Right lobe of liver (tissue), 4 donors: ENCODE results near the gene PFN3.

Experiments
- POLR2A ChIP-seq: fragments of 450-650 bp; IDR thresholded peaks from one replicate; pipeline ENCODE4 v1.6.1; 2017; ENCODE audit warnings: antibody characterized with exemption, mild to moderate bottlenecking
- TF ChIP-seq, protein P1 (sequence below), 4 donors: fragments of 200-600 bp in 3 of 4; fragments of 450-650 bp in 1 of 4; IDR thresholded peaks; one replicate each; pipeline versions ENCODE4 v1.5.1 to v1.8.0; 2016 to 2022; ENCODE audit warnings: antibody characterized with exemption in 4 of 4, mild to moderate bottlenecking in 2 of 4
- donor health status: DM: no; HTN: no; CAD: no.
- donor health status: DM: no; HTN: no; CAD: no.
- donor health status: DM: no; HTN: yes; CAD: no.

DNA sequence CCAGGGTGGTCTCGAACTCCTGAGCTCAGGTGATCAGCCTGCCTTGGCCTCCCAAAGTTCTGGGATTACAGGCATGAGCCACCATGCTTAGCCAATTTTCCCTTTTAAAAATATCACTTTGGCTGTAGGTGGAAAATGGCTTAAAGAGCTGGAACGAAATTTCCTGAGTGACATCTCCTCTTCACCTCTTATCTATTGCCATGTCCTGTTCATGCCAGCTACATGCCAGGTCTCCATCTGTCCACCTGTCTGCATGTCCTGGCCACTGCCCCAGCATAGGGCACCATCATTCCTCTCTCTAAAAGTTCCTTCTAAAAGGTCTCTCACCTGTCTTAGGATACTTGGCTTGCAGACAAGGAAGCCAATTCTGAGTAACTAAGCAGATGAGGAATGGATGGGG, 23.2 kb upstream of the PFN3 start:
- TF ChIP-seq, protein P1, sequence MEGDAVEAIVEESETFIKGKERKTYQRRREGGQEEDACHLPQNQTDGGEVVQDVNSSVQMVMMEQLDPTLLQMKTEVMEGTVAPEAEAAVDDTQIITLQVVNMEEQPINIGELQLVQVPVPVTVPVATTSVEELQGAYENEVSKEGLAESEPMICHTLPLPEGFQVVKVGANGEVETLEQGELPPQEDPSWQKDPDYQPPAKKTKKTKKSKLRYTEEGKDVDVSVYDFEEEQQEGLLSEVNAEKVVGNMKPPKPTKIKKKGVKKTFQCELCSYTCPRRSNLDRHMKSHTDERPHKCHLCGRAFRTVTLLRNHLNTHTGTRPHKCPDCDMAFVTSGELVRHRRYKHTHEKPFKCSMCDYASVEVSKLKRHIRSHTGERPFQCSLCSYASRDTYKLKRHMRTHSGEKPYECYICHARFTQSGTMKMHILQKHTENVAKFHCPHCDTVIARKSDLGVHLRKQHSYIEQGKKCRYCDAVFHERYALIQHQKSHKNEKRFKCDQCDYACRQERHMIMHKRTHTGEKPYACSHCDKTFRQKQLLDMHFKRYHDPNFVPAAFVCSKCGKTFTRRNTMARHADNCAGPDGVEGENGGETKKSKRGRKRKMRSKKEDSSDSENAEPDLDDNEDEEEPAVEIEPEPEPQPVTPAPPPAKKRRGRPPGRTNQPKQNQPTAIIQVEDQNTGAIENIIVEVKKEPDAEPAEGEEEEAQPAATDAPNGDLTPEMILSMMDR (IDR thresholded peaks at IDR 0.05): no peak
- no peak for TF ChIP-seq POLR2A
